Erythroblast (primary cell): ENCODE data around the gene NOL9.

Source experiments
- GATA1 ChIP-seq: IDR thresholded peaks from 2 replicates; pipeline ENCODE4 v1.6.1; 2011; ENCODE audit warnings: low read depth, mild to moderate bottlenecking, control low read depth, low read length, moderate library complexity
- POLR2A ChIP-seq: IDR thresholded peaks from 2 replicates; pipeline ENCODE4 v1.6.1; 2011; ENCODE audit warnings: mild to moderate bottlenecking, low read length

GRCh38 chr1:6572653-6573383, 18.5 kb upstream of the NOL9 start:
- TF ChIP-seq POLR2A (no peak), GATA1 (no peak)
